Subcutaneous abdominal adipose tissue (tissue), 5 donors: ENCODE results near the gene TM2D3.
"Not testable (repeated sequence)": the region's sequence is repeated elsewhere in the genome, so short reads cannot be mapped to it uniquely, and the experiment has no call there.

ENCODE experiments used
- H3K27ac ChIP-seq: one replicate; pipeline ENCODE4 v1.7.0; 2013; ENCODE audit warnings: low read depth, mild to moderate bottlenecking, inconsistent platforms, low read length, moderate library complexity
- H3K27me3 ChIP-seq, 5 donors: one replicate each; pipeline ENCODE4 v1.7.0; 2013; ENCODE audit warnings: low read length in 5 of 5, inconsistent platforms in 1 of 5; ENCODE audit not compliant: control insufficient read depth in 5 of 5, insufficient read depth in 4 of 5
- H3K36me3 ChIP-seq, 5 donors: one replicate each; pipeline ENCODE4 v1.7.0; 2013; ENCODE audit warnings: low read length in 5 of 5; ENCODE audit not compliant: control insufficient read depth in 5 of 5, insufficient read depth in 5 of 5
- H3K4me1 ChIP-seq, 5 donors: one replicate each; pipeline ENCODE4 v1.7.0; 2013; ENCODE audit warnings: low read length in 5 of 5, mild to moderate bottlenecking in 3 of 5, moderate library complexity in 1 of 5; ENCODE audit not compliant: control insufficient read depth in 5 of 5, insufficient read depth in 5 of 5
- H3K4me3 ChIP-seq, 5 donors: one replicate each; pipeline ENCODE4 v1.7.0; 2013; ENCODE audit warnings: low read length in 5 of 5, low read depth in 1 of 5
- H3K9ac ChIP-seq, 5 donors: one replicate each; pipeline ENCODE4 v1.7.0; 2013; ENCODE audit warnings: low read length in 5 of 5, mild to moderate bottlenecking in 4 of 5, moderate library complexity in 3 of 5
- H3K9me3 ChIP-seq, 5 donors: one replicate each; pipeline ENCODE4 v1.7.0; 2013; ENCODE audit warnings: low read length in 5 of 5; ENCODE audit not compliant: control insufficient read depth in 5 of 5
- donor health status: healthy.
- donor health status: healthy.
- donor health status: healthy.
- donor health status: healthy.
- donor health status: healthy.

The TM2D3 gene

DNA sequence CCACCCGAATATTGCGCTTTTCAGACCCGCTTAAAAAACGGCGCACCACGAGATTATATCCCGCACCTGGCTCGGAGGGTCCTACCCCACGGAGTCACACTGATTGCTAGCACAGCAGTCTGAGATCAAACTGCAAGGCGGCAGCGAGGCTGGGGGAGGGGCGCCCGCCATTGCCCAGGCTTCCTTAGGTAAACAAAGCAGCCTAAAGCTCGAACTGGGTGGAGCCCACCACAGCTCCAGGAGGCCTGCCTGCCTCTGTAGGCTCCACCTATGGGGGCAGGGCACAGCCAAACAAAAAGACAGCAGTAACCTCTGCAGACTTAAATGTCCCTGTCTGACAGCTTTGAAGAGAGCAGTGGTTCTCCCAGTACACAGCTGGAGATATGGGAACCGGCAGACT, 25.5 kb downstream of the TM2D3 start:
- H3K27ac ChIP-seq, H3K4me1 ChIP-seq: not testable (repeated sequence)

DNA sequence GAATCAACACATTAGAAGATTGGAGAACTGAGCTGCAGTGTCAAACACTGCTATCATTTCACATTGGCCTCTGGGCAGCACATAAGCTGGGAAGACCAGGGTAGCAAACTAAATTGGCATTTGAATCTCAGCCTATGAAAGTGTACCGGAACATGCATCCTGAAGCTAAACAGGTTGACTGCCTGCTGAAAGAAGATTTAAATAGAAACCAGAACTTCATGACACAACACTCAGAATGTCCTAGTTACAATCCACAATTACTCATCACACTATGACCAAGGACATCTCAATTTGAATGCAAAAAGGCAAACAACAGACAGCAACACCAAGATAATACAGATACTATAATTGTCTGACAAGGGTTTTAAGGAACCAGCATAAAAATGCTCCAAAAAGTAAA, 26.2 kb downstream of the TM2D3 start:
- Histone ChIP-seq H3K4me1 (peaks cover 0 to 4% (median 0%) of the 10 kb centered on the region in 5 donors), H3K4me3 (no peak overlapping the region), H3K9ac (no peak overlapping the region), H3K36me3 (peaks cover 0 to 12% (median 0%) of the 10 kb centered on the region in 5 donors), H3K27ac (no peak overlapping the region), H3K27me3 (no peaks in the 10 kb centered on the region), H3K9me3 (peaks cover 0 to 2% (median 0%) of the 10 kb centered on the region in 5 donors)

More for the DNA sequence above, 25.5 kb downstream of the TM2D3 start:
- H3K9me3 ChIP-seq, H3K27me3 ChIP-seq, H3K4me3 ChIP-seq, H3K9ac ChIP-seq: not testable (repeated sequence)
- H3K36me3 ChIP-seq, result peaks cover 0 to 11% (median 0%) of the 10 kb centered on the region in 5 donors

GRCh38 chr15:101625184-101625583, 27.0 kb downstream of the TM2D3 start:
- H3K9me3 ChIP-seq, result peaks cover 0 to 2% (median 0%) of the 10 kb centered on the region in 5 donors
- H3K4me1 ChIP-seq, result peaks cover 0 to 4% (median 0%) of the 10 kb centered on the region in 5 donors
- H3K36me3 ChIP-seq, result peaks cover 0 to 12% (median 0%) of the 10 kb centered on the region in 5 donors
- no peak overlapping the region for H3K4me3 ChIP-seq
- H3K27ac ChIP-seq, result no peak overlapping the region
- H3K27me3 ChIP-seq, result no peaks in the 10 kb centered on the region
- no peak overlapping the region for H3K9ac ChIP-seq

DNA sequence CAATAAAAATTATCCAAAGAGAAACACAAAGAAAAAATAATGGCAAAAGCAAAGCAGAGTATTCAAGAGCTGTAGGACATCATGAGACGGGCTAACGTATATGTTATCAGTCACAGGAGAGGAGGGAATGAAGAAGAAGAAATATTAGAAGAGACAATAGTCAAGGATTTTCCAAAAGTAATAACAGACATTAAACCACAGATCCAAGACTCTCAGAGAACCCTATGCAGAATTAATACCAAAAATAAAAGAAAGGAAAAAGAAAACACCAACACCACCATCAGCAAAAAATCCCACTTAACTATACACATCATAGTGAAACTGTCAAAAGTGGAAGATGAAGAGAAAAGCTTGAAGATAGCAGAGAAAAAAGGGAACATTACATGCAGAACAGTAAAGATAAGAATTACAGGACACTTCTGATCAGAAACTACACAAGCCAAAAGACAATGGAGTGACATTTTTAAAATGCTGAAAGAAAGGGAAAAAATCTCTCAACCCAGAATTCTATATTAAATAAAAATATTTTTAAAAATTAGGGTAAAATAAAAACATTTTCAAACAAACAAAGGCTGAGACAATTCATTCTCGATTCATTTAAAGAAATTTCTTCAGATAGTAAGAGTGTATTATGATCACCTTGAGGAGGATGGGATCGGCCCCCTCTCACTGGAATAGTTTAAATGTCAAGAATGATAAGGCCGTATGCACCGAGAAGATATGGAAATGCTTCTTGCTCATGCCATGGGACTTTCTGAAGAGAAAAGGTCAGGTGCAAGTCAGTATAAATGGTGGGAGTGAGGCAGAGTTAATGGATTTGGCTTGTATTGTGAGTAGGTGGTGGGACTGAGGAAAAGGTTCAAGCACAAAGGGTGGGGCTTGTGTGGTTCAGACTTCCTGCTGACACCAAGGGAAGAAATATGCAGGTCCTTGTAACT, 28.5 kb downstream of the TM2D3 start:
- peaks cover 0 to 8% (median 0%) of the 10 kb centered on the region in 5 donors for H3K4me1 ChIP-seq
- H3K27me3 ChIP-seq, result no peaks in the 10 kb centered on the region
- peaks cover 0 to 2% (median 0%) of the 10 kb centered on the region in 5 donors for H3K9me3 ChIP-seq
- H3K36me3 ChIP-seq, result peaks cover 0 to 12% (median 4%) of the 10 kb centered on the region in 5 donors
- no peak overlapping the region for H3K4me3 ChIP-seq
- no peak overlapping the region for H3K9ac ChIP-seq
- H3K27ac ChIP-seq, result no peak overlapping the region

DNA sequence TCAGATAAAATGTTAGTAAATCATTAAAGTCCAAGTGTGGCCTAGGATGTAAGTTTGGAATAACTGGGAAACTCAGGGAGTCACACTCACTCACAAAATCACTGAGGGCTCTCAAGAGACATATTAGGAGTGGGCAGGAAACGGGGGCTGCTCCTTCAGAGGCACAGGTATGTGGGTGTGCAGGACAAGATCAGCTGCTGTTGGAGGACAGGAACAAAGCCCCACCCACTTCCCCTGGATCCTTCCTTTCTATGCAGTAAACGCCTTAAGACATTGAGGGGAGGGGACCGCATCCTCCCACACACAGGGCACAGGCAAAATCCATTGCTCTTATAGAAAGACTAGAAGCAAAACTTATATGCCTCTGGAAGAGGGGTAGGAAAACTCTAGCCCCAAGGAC, 30.2 kb downstream of the TM2D3 start:
- no peak overlapping the region for H3K9ac ChIP-seq
- H3K27me3 ChIP-seq, result no peaks in the 10 kb centered on the region
- H3K4me3 ChIP-seq, result no peak overlapping the region
- H3K27ac ChIP-seq, result no peak overlapping the region
- H3K9me3 ChIP-seq, result peaks cover 0 to 2% (median 0%) of the 10 kb centered on the region in 5 donors
- peaks cover 0 to 12% (median 4%) of the 10 kb centered on the region in 5 donors for H3K36me3 ChIP-seq
- H3K4me1 ChIP-seq, result peaks cover 0 to 14% (median 5%) of the 10 kb centered on the region in 5 donors

DNA sequence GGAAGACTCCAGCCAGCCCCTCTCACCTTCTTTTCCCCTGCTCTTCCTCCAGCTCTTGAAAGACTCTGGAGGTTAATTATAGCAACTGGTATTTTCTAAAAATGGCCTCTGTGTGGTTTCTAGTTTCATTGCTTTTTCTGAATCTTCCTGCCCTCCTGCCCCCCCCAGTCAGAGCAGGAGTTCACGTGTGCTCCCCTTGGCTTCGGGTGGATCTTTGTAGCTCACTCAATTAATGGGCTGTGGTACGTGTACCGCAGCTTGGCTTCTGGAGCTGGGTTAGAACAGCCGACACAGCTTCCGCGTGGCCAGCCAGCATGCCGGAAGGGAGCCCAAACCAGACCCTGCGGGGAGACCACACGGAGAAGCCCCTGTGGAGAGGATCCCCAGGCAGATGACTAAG, 31.5 kb downstream of the TM2D3 start:
- no peak overlapping the region for H3K9ac ChIP-seq
- H3K9me3 ChIP-seq, result peaks cover 0 to 2% (median 0%) of the 10 kb centered on the region in 5 donors
- no peak overlapping the region for H3K4me3 ChIP-seq
- H3K27ac ChIP-seq, result no peak overlapping the region
- peaks cover 2 to 27% (median 15%) of the 10 kb centered on the region in 5 donors for H3K4me1 ChIP-seq
- H3K27me3 ChIP-seq, result no peaks in the 10 kb centered on the region
- H3K36me3 ChIP-seq, result peaks cover 0 to 7% (median 0%) of the 10 kb centered on the region in 5 donors

DNA sequence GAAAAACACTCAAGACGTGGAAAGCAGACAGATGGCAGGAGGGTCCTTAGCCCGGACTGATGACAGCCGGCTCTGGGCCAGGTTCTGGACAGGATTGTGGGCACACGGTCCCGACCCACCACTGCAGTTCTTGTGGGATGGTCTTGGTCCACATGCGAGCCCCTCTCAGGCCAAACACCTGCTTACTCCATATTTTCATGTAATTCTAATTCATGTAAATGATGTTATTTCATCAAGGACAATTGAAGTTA, 32.6 kb downstream of the TM2D3 start:
- no peak overlapping the region for H3K27ac ChIP-seq
- H3K4me3 ChIP-seq, result no peak overlapping the region
- peaks cover 0 to 3% (median 0%) of the 10 kb centered on the region in 5 donors for H3K27me3 ChIP-seq
- peaks cover 0 to 5% (median 0%) of the 10 kb centered on the region in 5 donors for H3K36me3 ChIP-seq
- no peaks in the 10 kb centered on the region for H3K9me3 ChIP-seq
- H3K9ac ChIP-seq, result no peak overlapping the region
- H3K4me1 ChIP-seq, result peaks cover 5 to 36% (median 21%) of the 10 kb centered on the region in 5 donors

DNA sequence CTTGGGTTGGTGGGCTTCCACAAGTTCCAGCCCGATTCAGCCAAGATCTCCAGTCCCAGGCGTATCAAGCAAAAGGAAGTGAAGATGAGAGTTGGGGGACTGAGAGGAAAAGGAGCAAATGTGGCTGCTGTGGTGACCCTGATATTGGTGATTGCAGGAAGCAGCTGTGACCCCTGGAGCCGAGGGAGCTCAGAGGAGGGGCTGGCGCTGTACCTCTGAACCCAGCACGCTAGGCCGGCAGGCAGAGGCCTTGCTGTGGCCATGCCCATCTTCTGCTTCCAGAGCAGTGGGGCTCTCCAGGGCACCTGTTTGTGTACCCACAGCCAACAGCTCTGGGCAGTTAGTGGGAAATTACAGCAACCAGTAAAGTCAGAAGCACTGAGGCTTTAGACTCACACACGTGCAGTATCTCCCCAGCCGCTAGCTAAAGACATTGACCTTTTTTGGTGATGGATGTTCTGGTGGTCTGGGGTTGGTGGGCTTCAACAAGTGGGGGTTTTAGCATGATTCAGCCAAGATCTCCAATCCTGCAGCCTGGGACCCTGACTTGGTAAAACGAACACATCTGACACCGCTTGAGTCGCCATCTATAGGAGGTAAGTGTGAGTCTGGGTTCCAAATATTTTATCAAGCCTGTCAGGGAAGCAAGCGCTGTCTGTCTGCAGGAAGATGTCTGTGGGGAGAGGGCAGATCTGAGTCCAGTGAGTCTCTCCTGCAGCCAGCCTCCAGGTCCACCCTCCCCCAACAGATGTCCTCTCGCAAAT, 33.1 kb downstream of the TM2D3 start:
- peaks cover 5 to 41% (median 21%) of the 10 kb centered on the region in 5 donors for H3K4me1 ChIP-seq
- no peak overlapping the region for H3K27ac ChIP-seq
- peaks cover 0 to 5% (median 0%) of the 10 kb centered on the region in 5 donors for H3K36me3 ChIP-seq
- H3K4me3 ChIP-seq, result no peak overlapping the region
- H3K9ac ChIP-seq, result no peak overlapping the region
- peaks cover 0 to 3% (median 0%) of the 10 kb centered on the region in 5 donors for H3K27me3 ChIP-seq
- no peaks in the 10 kb centered on the region for H3K9me3 ChIP-seq

DNA sequence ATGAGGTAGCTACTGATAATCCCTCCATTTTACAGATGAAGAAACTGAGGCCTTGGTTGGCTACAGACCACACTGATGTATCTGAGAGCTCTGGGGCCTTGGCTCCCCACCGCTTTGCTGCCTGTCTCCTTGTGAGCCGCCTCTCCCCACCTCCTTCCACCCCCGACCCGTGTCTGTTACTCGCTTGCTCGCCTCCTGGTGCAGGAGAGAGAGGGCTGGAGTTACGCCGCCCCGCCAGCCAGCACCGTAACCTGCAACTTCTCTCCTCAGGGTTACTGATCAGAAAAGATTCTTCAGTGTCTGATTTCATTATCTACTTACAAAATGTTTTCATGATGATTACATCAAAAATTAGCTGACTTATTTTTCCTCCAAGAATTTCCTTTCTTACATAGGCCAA, 34.1 kb downstream of the TM2D3 start:
- H3K27me3 ChIP-seq, result peaks cover 0 to 3% (median 0%) of the 10 kb centered on the region in 5 donors
- H3K9ac ChIP-seq, result no peak overlapping the region
- no peak overlapping the region for H3K4me3 ChIP-seq
- H3K9me3 ChIP-seq, result no peaks in the 10 kb centered on the region
- peaks cover 0 to 5% (median 0%) of the 10 kb centered on the region in 5 donors for H3K36me3 ChIP-seq
- peaks cover 7 to 51% (median 29%) of the 10 kb centered on the region in 5 donors for H3K4me1 ChIP-seq
- no peak overlapping the region for H3K27ac ChIP-seq
